Measurements from ENCODE around the gene FCN1.

DNA sequence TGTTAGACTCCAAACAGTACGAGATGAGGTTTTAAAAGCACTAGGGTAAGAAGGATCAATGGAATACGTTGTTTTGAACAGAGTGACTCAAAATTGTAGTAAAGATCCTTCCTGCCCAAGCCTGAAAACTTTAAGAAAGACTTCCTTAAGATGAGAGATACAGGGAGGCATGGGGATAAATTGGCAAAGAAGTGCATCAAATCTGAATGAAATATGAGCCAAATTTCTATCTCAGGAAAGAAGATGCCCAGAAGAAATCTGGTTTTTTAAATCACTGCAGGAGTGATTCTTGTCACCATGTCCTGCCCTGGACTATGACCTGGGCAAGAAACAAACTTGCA is 22.2 kb downstream of the FCN1 start:
- TF ChIP-seq POLR2AphosphoS5 (IDR thresholded peaks at IDR 0.05; ENCODE audit: low read depth, low read length) = no peak
- TF ChIP-seq, protein P1, sequence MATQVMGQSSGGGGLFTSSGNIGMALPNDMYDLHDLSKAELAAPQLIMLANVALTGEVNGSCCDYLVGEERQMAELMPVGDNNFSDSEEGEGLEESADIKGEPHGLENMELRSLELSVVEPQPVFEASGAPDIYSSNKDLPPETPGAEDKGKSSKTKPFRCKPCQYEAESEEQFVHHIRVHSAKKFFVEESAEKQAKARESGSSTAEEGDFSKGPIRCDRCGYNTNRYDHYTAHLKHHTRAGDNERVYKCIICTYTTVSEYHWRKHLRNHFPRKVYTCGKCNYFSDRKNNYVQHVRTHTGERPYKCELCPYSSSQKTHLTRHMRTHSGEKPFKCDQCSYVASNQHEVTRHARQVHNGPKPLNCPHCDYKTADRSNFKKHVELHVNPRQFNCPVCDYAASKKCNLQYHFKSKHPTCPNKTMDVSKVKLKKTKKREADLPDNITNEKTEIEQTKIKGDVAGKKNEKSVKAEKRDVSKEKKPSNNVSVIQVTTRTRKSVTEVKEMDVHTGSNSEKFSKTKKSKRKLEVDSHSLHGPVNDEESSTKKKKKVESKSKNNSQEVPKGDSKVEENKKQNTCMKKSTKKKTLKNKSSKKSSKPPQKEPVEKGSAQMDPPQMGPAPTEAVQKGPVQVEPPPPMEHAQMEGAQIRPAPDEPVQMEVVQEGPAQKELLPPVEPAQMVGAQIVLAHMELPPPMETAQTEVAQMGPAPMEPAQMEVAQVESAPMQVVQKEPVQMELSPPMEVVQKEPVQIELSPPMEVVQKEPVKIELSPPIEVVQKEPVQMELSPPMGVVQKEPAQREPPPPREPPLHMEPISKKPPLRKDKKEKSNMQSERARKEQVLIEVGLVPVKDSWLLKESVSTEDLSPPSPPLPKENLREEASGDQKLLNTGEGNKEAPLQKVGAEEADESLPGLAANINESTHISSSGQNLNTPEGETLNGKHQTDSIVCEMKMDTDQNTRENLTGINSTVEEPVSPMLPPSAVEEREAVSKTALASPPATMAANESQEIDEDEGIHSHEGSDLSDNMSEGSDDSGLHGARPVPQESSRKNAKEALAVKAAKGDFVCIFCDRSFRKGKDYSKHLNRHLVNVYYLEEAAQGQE (IDR thresholded peaks at IDR 0.05; ENCODE audit: insufficient read depth in 1 of 2, low read depth in 2 of 2, low read length in 2 of 2) = no peak
- TF ChIP-seq TAF1 (IDR thresholded peaks at IDR 0.05; ENCODE audit: borderline replicate concordance, insufficient read depth, low read length) = no peak

All from PFSK-1 (cell line).